ENCODE data around the gene USP44.

- TF ChIP-seq CTCF (IDR thresholded peaks at IDR 0.05): no peak
- no peak for TF ChIP-seq POLR2A (IDR thresholded peaks at IDR 0.05)
Observed at GRCh38 chr12:95522692-95523091, 28.6 kb downstream of the USP44 start.

All from heart left ventricle (tissue), 13 donors.